Ramos (cell line): ENCODE results near the gene PDPN.

ENCODE experiments used
- in situ Hi-C: fragments of 300-500 bp; cut with MboI; formaldehyde crosslinking; loops from one replicate; pipeline ENCODE4 v1.14.3; 2022; ENCODE audit warnings: low sequenced_read_pairs; ENCODE audit not compliant: unreplicated experiment

The PDPN gene

DNA sequence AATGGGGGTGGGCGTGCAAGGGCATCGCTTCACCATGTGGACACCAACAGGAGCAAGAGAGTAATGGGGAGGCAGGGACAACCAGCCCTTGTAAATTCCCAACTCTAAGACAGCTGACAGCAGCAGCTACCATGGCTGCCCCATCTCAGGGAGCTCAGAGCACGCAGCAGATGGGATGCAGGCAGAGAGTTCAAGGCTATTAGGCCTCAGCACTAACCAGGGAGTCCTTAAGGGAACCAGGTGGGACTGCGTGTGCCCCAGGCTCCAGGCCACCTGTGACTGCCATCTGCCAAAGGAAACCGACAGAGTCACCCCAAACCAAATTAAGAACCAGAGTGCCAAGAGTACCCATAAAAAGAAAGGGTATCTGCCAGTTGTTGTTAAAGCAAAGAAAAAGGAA lies 82.7 kb downstream of the PDPN start:
- in situ Hi-C loops: no loop called here
